LNCaP clone FGC (cell line): ENCODE data around the gene CCL5.

Source experiments
- DNase-seq: peaks from one replicate; pipeline ENCODE4 v3.0.0-alpha.2; 2011; ENCODE audit warnings: low read depth
- H3K4me3 ChIP-seq: 2 replicates; pipeline ENCODE4 v1.5.1; 2011; ENCODE audit warnings: mild to moderate bottlenecking, low read depth, low read length, control low read depth
- TF ChIP-seq, protein P1 (sequence below): IDR thresholded peaks from 2 replicates; pipeline ENCODE4 v1.5.1; 2012; ENCODE audit warnings: mild to moderate bottlenecking; ENCODE audit not compliant: control insufficient read depth, insufficient read depth; ENCODE audit errors: extremely low read depth

The CCL5 gene

GRCh38 chr17:35915153-35915964, 35.2 kb upstream of the CCL5 start:
- TF ChIP-seq, protein P1, sequence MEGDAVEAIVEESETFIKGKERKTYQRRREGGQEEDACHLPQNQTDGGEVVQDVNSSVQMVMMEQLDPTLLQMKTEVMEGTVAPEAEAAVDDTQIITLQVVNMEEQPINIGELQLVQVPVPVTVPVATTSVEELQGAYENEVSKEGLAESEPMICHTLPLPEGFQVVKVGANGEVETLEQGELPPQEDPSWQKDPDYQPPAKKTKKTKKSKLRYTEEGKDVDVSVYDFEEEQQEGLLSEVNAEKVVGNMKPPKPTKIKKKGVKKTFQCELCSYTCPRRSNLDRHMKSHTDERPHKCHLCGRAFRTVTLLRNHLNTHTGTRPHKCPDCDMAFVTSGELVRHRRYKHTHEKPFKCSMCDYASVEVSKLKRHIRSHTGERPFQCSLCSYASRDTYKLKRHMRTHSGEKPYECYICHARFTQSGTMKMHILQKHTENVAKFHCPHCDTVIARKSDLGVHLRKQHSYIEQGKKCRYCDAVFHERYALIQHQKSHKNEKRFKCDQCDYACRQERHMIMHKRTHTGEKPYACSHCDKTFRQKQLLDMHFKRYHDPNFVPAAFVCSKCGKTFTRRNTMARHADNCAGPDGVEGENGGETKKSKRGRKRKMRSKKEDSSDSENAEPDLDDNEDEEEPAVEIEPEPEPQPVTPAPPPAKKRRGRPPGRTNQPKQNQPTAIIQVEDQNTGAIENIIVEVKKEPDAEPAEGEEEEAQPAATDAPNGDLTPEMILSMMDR: no peak
- no peak overlapping the region for H3K4me3 ChIP-seq
- no peak for DNase-seq

GRCh38 chr17:35914354-35914753, 34.2 kb upstream of the CCL5 start:
- TF ChIP-seq, protein P1: no peak
- H3K4me3 ChIP-seq: no peak overlapping the region
- no peak for DNase-seq

DNA sequence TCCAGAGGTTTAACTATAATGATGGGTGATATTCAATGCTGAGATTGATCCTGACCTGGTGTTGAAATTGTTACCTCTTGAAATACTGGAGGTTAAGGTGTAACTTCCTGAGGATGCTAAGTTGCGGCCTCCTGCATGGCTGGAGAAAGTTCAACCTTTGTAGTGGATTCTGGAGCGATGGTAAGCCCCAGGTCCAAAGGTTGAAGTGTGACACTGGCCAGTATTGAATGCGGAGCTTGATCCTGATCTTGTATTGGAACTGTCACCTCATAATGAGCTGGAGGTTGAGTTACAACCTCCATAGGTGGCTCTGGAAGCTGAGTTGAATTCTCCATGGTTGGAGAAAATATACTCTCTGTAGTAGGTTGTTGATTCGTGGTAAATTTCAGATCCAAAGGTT, 33.4 kb upstream of the CCL5 start:
- no peak overlapping the region for H3K4me3 ChIP-seq
- TF ChIP-seq, protein P1: no peak
- DNase-seq: no peak

GRCh38 chr17:35912942-35913341, 32.8 kb upstream of the CCL5 start:
- TF ChIP-seq, protein P1: no peak
- H3K4me3 ChIP-seq: no peak overlapping the region

DNA sequence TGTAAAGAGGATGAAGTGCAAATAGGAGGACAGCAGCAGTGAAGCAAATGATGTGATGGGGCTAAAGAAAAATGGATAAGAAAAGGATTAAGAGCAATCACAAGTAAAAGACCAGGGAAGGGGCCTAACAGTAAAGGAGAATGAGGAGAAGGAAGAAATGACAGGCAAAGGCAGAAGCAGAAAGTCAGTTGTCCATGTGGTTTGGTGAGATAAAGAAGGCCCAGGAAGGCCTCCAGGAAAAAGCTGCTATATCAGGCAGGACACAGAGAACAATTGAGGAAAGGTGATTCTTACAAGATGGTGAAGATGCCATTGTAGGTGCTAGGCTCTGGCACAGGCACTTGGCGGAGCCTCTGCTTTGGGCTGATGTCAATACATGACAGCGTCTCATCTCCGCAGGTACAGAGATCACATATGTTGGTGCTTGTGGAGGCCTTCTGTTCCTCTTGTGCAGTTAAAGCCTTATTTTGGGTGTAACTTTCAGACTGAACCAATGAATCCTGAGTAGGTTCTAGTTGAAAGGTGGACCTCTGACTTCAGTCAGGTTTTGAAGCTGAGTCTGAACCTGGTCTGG, 32.3 kb upstream of the CCL5 start:
- TF ChIP-seq, protein P1: no peak
- no peak for DNase-seq
- no peak overlapping the region for H3K4me3 ChIP-seq

More at GRCh38 chr17:35912942-35913341, 32.8 kb upstream of the CCL5 start:
- no peak for DNase-seq

- TF ChIP-seq, protein P1: no peak
- DNase-seq: no peak
- H3K4me3 ChIP-seq: no peak overlapping the region
These were observed 29.2 kb upstream of the CCL5 start for GRCh38 chr17:35909408-35909807.
